Activated CD4-positive, alpha-beta memory T cell treated with anti-CD3 and anti-CD28 coated beads, Interleukin-2, amount 10 ng/mL, durations not matched to agents 7 days and 5 days (primary cell): ENCODE data around the gene BEND2. TPM values are rescaled to one million over a fixed set of nuclear protein-coding genes. Genes with fewer than 3 reads are reported as not detected.
"Not testable (repeated sequence)": the region's sequence is repeated elsewhere in the genome, so short reads cannot be mapped to it uniquely, and the experiment has no call there.

ENCODE experiments used
- CTCF ChIA-PET: fragments of 350-600 bp; sonication (Branson Sonifier 250); formaldehyde crosslinking; loops from one replicate; lab custom pipeline; 2021; ENCODE audit warnings: antibody characterized with exemption, inconsistent platforms; lab: Charles Lee
- POLR2A ChIA-PET: fragments of 350-600 bp; sonication (Branson Sonifier 250); formaldehyde crosslinking; loops from one replicate; lab custom pipeline; 2021; ENCODE audit warnings: antibody characterized with exemption; lab: Charles Lee
- DNase-seq: peaks from one replicate; pipeline ENCODE4 v3.0.0-alpha.2; 2020
- H3K27ac Mint-ChIP-seq: one replicate; pipeline ENCODE4 v1.8.0; 2021; ENCODE audit warnings: mild to moderate bottlenecking, mixed read lengths
- H3K27me3 Mint-ChIP-seq: one replicate; pipeline ENCODE4 v1.8.0; 2021; ENCODE audit warnings: mixed read lengths
- H3K36me3 Mint-ChIP-seq: one replicate; pipeline ENCODE4 v1.8.0; 2021; ENCODE audit warnings: low read depth, mixed read lengths
- H3K4me1 Mint-ChIP-seq: one replicate; pipeline ENCODE4 v1.8.0; 2021; ENCODE audit warnings: mixed read lengths
- H3K4me3 Mint-ChIP-seq: one replicate; pipeline ENCODE4 v1.8.0; 2021; ENCODE audit warnings: mild to moderate bottlenecking, mixed read lengths
- H3K9me3 Mint-ChIP-seq: one replicate; pipeline ENCODE4 v1.8.0; 2021; ENCODE audit warnings: mixed read lengths
- total RNA-seq, 2 experiments: library from RNA; stranded (reverse); gene quantifications; one replicate each; pipeline ENCODE4 v1.2.3, GENCODE V29; 2021

Gene BEND2
- not detected for total RNA-seq

- no peak for DNase-seq
- ChIA-PET CTCF (no interaction called here), POLR2A (no interaction called here)
- Mint-ChIP-seq H3K9me3 (no peaks in the 10 kb centered on the region), H3K4me1 (no peaks in the 10 kb centered on the region), H3K36me3 (no peaks in the 10 kb centered on the region), H3K4me3 (no peak within 1 kb of the TSS), H3K27ac (no peak within 1 kb of the TSS), H3K27me3 (no peaks in the 10 kb centered on the region)
Observed at GRCh38 chrX:18220786-18221185, at the start of gene BEND2. Gene BEND2, minus strand, starts transcription at chrX:18220886. Its CDS starts 136 bp downstream, at chrX:18220750.

DNA sequence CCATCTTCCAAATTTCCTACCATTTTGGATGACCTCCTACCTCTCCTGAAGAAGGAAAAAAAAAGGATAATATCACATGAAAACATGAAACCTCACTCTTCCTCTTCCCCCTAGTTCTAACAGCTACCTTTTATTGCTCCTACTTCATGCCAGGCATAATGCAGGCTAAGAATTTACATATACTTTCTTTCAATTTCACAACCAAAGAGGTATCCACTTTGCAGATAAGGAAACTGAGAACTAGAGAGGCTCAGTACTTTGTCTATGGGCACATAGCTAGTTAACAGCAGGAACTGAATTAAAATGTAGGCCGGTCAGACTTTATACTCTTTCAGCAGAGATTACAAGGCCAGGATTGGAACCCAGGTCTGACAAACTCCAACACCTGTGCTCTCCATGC is 34.4 kb upstream of the BEND2 start:
- no peak for DNase-seq
- Mint-ChIP-seq H3K27me3 (no peaks in the 10 kb centered on the region), H3K27ac (no peak overlapping the region), H3K4me1 (no peaks in the 10 kb centered on the region), H3K4me3 (no peak overlapping the region), H3K9me3 (no peaks in the 10 kb centered on the region), H3K36me3 (no peaks in the 10 kb centered on the region)
- ChIA-PET POLR2A (no interaction called here), CTCF (no interaction called here)

DNA sequence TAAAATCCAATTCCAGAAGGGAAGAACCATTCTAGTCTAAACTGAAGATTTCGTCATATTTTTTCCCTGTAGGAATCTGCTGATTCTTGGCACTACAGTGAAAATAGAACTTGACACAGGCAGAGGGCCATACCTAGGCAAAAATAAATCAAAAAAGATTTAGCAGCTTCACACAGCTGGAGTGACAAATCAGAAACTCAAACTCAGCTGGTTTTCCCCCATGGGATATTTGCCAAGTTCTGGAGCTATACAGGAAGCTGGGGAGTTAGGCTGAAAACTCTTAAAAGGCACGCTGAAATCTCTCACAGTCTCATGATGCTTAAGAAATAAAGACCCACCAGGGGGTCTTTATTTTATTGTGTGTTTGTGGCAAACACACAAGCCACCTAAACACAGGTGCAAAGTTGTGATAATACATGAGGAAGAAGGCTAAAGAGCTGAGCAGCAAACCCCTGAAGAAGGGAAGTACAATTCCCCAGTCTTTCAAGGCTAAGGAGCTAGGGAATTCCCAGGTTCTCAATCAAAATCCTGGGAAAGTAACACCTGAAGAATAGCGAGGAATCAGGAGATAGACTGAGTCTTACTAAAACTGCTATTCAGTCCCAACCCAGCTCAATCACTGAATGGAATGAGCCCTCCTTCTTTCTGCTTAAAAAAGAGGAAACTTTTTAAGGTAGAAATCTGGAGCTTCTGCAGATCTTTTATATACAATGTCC is 32.1 kb upstream of the BEND2 start:
- no peak overlapping the region for H3K4me3 Mint-ChIP-seq
- no peak overlapping the region for H3K27ac Mint-ChIP-seq
- no peaks in the 10 kb centered on the region for H3K36me3 Mint-ChIP-seq
- CTCF ChIA-PET: no interaction called here
- DNase-seq: no peak
- POLR2A ChIA-PET: no interaction called here
- H3K4me1 Mint-ChIP-seq: no peaks in the 10 kb centered on the region
- H3K9me3 Mint-ChIP-seq: no peaks in the 10 kb centered on the region
- no peaks in the 10 kb centered on the region for H3K27me3 Mint-ChIP-seq

DNA sequence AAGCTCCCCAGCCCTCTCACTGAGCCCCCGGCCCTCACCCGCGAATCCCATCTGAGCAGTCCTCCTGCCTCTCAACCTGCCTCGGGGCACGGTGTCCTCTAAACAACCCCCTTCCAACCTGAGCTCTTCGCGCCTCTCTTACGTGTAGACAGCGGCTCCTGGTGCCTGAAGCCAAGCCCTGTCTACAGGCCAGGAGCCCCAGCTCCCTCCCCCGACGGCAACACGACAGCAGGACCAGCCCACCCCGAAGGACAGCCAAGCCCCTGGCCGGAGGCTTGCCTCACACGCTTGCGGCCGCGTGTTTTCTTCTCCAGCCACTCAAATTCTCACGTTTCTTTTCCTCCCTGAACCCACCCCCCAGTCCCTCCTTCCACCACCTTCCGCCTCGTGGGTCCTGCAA is 9.0 kb upstream of the BEND2 start:
- H3K36me3 Mint-ChIP-seq, CTCF ChIA-PET, H3K27ac Mint-ChIP-seq, DNase-seq, H3K4me1 Mint-ChIP-seq, H3K9me3 Mint-ChIP-seq, H3K4me3 Mint-ChIP-seq, H3K27me3 Mint-ChIP-seq, POLR2A ChIA-PET: not testable (repeated sequence)

GRCh38 chrX:18228069-18228468 is 7.4 kb upstream of the BEND2 start:
- no peak overlapping the region for H3K4me3 Mint-ChIP-seq
- POLR2A ChIA-PET: no interaction called here
- no peaks in the 10 kb centered on the region for H3K4me1 Mint-ChIP-seq
- H3K27ac Mint-ChIP-seq: no peak overlapping the region
- CTCF ChIA-PET: no interaction called here
- no peaks in the 10 kb centered on the region for H3K36me3 Mint-ChIP-seq
- H3K9me3 Mint-ChIP-seq: no peaks in the 10 kb centered on the region
- H3K27me3 Mint-ChIP-seq: no peaks in the 10 kb centered on the region
- no peak for DNase-seq

DNA sequence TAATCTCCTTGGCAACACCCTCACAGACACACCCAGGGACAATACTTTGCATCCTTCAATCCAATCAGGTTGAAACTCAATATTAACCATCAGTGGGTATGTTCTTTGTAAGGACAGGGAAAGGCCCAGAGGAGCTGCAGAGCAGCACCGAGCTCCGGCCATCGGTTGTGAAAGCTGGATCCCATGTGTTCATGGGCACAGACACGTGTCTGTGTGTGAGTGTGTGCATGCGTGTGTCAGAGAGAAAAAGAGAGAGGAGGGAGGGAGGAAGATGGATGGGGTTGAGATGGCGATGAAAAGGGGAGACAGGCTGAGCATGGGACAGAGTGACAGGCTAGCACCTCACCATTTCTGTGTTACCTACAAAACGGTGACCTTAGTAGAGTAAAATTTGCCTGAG is 6.8 kb upstream of the BEND2 start:
- POLR2A ChIA-PET: no interaction called here
- DNase-seq: no peak
- CTCF ChIA-PET: no interaction called here
- Mint-ChIP-seq H3K9me3 (no peaks in the 10 kb centered on the region), H3K36me3 (no peaks in the 10 kb centered on the region), H3K27ac (no peak overlapping the region), H3K27me3 (no peaks in the 10 kb centered on the region), H3K4me1 (no peaks in the 10 kb centered on the region), H3K4me3 (no peak overlapping the region)

- H3K4me3 Mint-ChIP-seq: no peak overlapping the region
- H3K36me3 Mint-ChIP-seq: no peaks in the 10 kb centered on the region
- DNase-seq: no peak
- ChIA-PET CTCF (no interaction called here), POLR2A (no interaction called here)
- H3K27ac Mint-ChIP-seq: no peak overlapping the region
- H3K4me1 Mint-ChIP-seq: no peaks in the 10 kb centered on the region
- no peaks in the 10 kb centered on the region for H3K27me3 Mint-ChIP-seq
- H3K9me3 Mint-ChIP-seq: no peaks in the 10 kb centered on the region
Observed at GRCh38 chrX:18210470-18210869, 10.2 kb downstream of the BEND2 start.

GRCh38 chrX:18206657-18207056 is 14.0 kb downstream of the BEND2 start:
- Mint-ChIP-seq H3K4me1 (no peaks in the 10 kb centered on the region), H3K9me3 (no peaks in the 10 kb centered on the region), H3K4me3 (no peak overlapping the region), H3K27me3 (no peaks in the 10 kb centered on the region), H3K27ac (no peak overlapping the region), H3K36me3 (no peaks in the 10 kb centered on the region)
- ChIA-PET POLR2A (no interaction called here), CTCF (no interaction called here)
- no peak for DNase-seq

GRCh38 chrX:18203631-18204030 is 17.1 kb downstream of the BEND2 start:
- Mint-ChIP-seq H3K4me3 (no peak overlapping the region), H3K27me3 (no peaks in the 10 kb centered on the region), H3K36me3 (no peaks in the 10 kb centered on the region), H3K27ac (no peak overlapping the region), H3K4me1 (no peaks in the 10 kb centered on the region), H3K9me3 (no peaks in the 10 kb centered on the region)
- ChIA-PET POLR2A (no interaction called here), CTCF (no interaction called here)
- DNase-seq: no peak

DNA sequence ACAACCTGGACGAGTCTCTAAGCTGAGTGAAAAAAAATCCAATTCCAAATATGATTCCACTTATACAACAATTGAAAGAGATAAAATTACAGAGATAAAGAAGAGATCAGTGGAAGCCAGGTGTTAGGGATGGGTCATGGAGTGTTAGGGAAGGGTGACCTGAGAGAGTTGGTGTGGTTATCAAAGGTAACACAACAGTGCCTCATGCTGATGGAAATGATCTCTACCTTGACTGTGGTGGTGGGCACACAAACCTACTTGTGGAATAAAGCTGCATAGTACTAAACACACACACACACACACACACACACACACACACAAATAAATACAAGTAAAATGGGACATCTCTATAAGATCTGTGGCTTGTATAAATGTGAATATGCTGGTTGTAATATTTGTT is 26.0 kb downstream of the BEND2 start:
- no peak for DNase-seq
- no peaks in the 10 kb centered on the region for H3K4me1 Mint-ChIP-seq
- H3K36me3 Mint-ChIP-seq: no peaks in the 10 kb centered on the region
- CTCF ChIA-PET: no interaction called here
- no peak overlapping the region for H3K27ac Mint-ChIP-seq
- no peaks in the 10 kb centered on the region for H3K27me3 Mint-ChIP-seq
- no peak overlapping the region for H3K4me3 Mint-ChIP-seq
- POLR2A ChIA-PET: no interaction called here
- H3K9me3 Mint-ChIP-seq: no peaks in the 10 kb centered on the region

DNA sequence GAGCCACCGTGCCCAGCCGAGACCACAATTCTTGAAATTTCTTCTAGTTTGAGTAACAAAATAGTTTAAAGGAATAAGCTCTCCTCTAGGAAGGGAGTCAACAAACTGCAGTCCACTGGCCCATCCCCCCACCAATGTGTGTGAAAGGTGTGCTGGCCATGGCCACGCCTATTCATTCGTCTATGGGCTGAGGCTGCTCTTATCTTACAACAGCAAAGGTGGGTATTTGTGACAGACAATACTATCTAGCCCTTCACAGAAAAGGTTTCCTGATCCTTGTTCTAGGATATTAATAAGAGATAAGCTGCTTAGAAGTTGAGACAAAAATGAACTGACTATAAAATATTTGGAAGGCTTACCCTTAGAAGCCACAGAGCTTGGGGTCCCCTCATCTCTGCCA is 41.2 kb downstream of the BEND2 start:
- Mint-ChIP-seq H3K36me3 (no peaks in the 10 kb centered on the region), H3K27me3 (peaks cover 1% of the 10 kb centered on the region), H3K4me1 (no peaks in the 10 kb centered on the region), H3K27ac (no peak overlapping the region), H3K9me3 (no peaks in the 10 kb centered on the region), H3K4me3 (no peak overlapping the region)
- ChIA-PET POLR2A (no interaction called here), CTCF (no interaction called here)
- DNase-seq: no peak

DNA sequence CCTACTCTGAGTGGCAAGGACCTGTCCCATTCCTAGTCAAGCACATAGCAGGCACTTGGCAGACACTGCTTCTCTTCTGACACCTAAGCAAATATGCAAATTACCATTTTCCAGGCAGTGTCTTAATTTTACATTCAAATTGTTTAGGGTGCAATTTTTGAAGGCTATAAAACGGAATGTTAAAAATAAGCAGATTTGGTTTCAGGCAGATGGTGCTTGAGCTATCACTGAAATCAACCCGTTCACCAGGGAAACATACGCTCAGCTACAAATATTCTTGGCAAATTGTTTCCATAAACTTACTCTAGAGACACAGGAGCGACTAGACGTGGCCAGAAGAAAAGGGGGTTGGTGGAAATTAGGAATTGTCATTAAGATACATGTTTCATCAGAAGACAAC is 45.7 kb downstream of the BEND2 start:
- Mint-ChIP-seq H3K27ac (no peak overlapping the region), H3K9me3 (no peaks in the 10 kb centered on the region), H3K4me1 (no peaks in the 10 kb centered on the region), H3K27me3 (peaks cover 1% of the 10 kb centered on the region), H3K4me3 (no peak overlapping the region), H3K36me3 (no peaks in the 10 kb centered on the region)
- ChIA-PET CTCF (no interaction called here), POLR2A (no interaction called here)
- DNase-seq: no peak

DNA sequence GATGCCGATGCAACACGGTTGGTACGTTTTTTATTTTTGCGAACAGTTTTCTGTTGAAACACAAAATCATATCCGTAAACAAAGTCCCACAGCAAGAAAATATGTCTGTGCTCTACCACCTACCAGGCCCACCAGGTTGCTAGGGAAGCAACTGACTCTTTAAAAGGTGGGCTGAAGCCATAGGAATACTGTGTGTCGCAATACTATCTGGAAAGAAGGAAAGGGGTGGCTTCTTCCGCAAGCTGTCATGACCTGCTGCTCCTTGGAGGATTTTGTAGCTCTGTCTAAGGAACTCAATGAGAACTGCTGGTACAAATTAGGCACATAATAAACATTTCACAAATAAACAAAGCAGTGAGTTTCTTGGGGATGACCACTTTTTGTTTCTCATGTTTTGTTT is 46.5 kb downstream of the BEND2 start:
- no peak for DNase-seq
- Mint-ChIP-seq H3K27me3 (peaks cover 1% of the 10 kb centered on the region), H3K27ac (no peak overlapping the region), H3K36me3 (no peaks in the 10 kb centered on the region), H3K4me1 (no peaks in the 10 kb centered on the region), H3K9me3 (no peaks in the 10 kb centered on the region), H3K4me3 (no peak overlapping the region)
- POLR2A ChIA-PET: no interaction called here
- CTCF ChIA-PET: no interaction called here

DNA sequence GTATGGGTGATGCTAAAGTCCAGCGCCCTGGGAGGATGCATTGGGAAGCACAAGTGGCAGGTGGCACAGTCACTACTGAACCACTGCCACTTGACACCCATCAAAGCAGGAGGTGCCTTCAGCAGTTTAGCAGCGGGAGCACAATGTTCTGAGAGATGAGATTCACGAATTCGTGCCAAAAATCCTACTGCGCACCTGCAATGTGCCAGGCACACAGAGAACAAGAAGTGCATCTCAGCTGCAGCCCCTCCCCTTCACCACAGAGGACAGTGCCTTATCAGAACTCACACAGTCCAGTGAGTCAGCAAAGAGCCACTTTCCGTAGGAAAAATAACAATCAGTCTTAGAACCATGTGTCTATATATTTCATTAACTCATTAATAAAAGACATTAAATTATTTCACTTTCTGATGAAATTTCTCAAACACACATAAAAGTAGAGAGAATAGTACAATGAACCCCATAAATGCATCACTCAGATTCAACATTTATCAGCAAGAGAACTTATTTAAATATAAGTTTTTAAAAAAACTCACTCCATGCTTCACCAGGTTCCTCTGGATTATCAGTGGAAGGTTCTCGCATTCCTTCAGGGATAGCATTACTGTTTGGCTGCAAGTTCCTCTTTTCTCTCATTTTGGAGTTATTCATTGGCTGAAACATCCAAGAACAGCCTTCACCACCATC is 47.0 kb downstream of the BEND2 start:
- Mint-ChIP-seq H3K9me3 (no peaks in the 10 kb centered on the region), H3K4me1 (no peaks in the 10 kb centered on the region), H3K4me3 (no peak overlapping the region), H3K27ac (no peak overlapping the region), H3K27me3 (peaks cover 1% of the 10 kb centered on the region), H3K36me3 (no peaks in the 10 kb centered on the region)
- ChIA-PET CTCF (no interaction called here), POLR2A (no interaction called here)
- no peak for DNase-seq
